GM12875 (cell line): ENCODE results near the gene CHCHD3.

Source experiments
- H3K4me3 ChIP-seq: one replicate; pipeline ENCODE4 v1.5.1; 2011; ENCODE audit warnings: low read depth, low read length, control low read depth
- TF ChIP-seq, protein P1 (sequence below): IDR thresholded peaks from 2 replicates; pipeline ENCODE4 v1.5.1; 2011; ENCODE audit warnings: low read depth, mild to moderate bottlenecking, control low read depth, inconsistent platforms, low read length, moderate library complexity, borderline replicate concordance; ENCODE audit not compliant: insufficient read depth

CHCHD3 gene

DNA sequence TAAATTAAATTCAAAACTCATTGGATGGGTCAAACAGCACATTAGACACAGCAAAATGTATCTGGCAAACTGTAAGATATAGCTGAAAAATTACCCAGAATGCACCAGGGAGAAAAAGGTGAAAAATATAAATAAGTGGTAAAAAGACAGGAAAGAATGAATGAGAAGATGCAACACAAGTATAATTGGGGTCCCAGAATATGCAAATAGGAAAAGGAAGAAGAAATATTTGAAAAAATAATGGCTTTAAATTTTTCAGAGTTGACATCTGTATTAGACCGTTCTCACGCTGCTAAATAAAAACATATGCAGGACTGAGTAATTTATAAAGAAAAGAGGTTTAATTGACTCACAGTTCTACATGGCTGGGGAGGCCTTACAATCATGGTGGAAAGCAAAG is 337.9 kb downstream of the CHCHD3 start:
- no peak overlapping the region for H3K4me3 ChIP-seq
- TF ChIP-seq, protein P1, sequence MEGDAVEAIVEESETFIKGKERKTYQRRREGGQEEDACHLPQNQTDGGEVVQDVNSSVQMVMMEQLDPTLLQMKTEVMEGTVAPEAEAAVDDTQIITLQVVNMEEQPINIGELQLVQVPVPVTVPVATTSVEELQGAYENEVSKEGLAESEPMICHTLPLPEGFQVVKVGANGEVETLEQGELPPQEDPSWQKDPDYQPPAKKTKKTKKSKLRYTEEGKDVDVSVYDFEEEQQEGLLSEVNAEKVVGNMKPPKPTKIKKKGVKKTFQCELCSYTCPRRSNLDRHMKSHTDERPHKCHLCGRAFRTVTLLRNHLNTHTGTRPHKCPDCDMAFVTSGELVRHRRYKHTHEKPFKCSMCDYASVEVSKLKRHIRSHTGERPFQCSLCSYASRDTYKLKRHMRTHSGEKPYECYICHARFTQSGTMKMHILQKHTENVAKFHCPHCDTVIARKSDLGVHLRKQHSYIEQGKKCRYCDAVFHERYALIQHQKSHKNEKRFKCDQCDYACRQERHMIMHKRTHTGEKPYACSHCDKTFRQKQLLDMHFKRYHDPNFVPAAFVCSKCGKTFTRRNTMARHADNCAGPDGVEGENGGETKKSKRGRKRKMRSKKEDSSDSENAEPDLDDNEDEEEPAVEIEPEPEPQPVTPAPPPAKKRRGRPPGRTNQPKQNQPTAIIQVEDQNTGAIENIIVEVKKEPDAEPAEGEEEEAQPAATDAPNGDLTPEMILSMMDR = no peak

GRCh38 chr7:132742189-132742612 is 339.7 kb downstream of the CHCHD3 start:
- H3K4me3 ChIP-seq = no peak overlapping the region

DNA sequence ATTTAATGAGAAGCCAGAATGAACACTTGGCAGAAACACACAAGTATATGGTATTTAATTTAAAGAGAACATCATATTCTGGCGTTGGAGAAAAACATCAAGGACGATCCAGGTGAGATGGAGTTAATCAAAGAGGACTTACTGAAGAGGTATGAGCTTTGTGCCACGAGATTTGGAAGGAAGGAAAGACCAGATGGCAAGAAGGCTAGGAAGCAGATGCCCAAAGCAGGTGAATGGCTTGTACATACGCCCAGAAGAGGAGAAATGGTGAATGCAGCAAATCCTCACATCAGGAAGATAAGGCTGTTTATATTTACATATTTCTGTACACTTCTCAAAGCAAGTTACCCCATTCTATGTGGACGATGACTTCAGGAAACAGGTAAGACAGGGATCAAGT is 341.7 kb downstream of the CHCHD3 start:
- TF ChIP-seq, protein P1 = no peak
- no peak overlapping the region for H3K4me3 ChIP-seq

More at GRCh38 chr7:132742189-132742612, 339.7 kb downstream of the CHCHD3 start:
- TF ChIP-seq, protein P1 = no peak

DNA sequence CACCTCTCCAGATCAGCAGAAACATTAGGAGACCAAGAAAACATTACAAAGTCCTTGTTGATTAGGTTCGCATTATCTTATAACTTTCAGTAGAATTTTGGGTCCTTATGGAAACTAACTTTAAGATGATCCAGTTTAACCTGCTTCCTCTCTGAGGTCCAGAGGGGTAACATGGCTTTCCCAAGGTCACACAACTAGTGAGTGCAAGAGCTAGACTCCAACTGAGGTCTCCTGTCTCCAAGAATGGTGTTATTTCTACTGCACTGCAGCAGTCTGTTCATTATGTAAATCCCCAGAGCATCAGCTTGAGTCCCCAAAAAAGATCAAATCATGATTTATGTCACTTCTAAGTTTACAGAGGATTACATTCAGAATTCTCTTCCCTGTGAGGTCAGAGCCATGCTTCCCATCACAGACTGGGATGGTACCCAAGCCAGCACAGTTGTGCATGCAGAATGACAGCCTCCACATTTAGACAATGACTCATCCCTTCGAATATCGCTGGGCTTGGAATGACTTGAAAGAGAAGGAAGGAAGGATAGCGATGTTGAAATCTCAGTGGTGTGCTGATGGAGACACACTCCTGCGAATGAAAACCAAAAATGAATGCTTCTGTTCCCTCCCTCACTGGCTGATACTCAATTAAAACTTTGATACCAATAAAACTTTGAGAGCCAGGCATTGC is 342.5 kb downstream of the CHCHD3 start:
- H3K4me3 ChIP-seq = no peak overlapping the region
- TF ChIP-seq, protein P1 = no peak

- H3K4me3 ChIP-seq = no peak overlapping the region
- TF ChIP-seq, protein P1 = no peak
These were observed 343.6 kb downstream of the CHCHD3 start for GRCh38 chr7:132738254-132738653.

- no peak overlapping the region for H3K4me3 ChIP-seq
- TF ChIP-seq, protein P1 = no peak
These were observed 346.4 kb downstream of the CHCHD3 start for GRCh38 chr7:132735476-132735875.
